ENCODE results near the gene PDGFC.

GRCh38 chr4:156783966-156784365 lies 187.6 kb downstream of the PDGFC start:
- TF ChIP-seq CTCF (IDR thresholded peaks at IDR 0.05; ENCODE audit: low read length), result no peak
- no peak for TF ChIP-seq EZH2 (IDR thresholded peaks at IDR 0.05; ENCODE audit: borderline replicate concordance, low read length)

All from OCI-LY1 (cell line).